SIG-M5 (cell line): ENCODE data around the gene PRPH2.
"Not testable (repeated sequence)": the region's sequence is repeated elsewhere in the genome, so short reads cannot be mapped to it uniquely, and the experiment has no call there.

ENCODE experiments used
- DNase-seq: peaks from one replicate; lab custom pipeline; 2025; lab: John Stamatoyannopoulos, UW

Gene PRPH2

DNA sequence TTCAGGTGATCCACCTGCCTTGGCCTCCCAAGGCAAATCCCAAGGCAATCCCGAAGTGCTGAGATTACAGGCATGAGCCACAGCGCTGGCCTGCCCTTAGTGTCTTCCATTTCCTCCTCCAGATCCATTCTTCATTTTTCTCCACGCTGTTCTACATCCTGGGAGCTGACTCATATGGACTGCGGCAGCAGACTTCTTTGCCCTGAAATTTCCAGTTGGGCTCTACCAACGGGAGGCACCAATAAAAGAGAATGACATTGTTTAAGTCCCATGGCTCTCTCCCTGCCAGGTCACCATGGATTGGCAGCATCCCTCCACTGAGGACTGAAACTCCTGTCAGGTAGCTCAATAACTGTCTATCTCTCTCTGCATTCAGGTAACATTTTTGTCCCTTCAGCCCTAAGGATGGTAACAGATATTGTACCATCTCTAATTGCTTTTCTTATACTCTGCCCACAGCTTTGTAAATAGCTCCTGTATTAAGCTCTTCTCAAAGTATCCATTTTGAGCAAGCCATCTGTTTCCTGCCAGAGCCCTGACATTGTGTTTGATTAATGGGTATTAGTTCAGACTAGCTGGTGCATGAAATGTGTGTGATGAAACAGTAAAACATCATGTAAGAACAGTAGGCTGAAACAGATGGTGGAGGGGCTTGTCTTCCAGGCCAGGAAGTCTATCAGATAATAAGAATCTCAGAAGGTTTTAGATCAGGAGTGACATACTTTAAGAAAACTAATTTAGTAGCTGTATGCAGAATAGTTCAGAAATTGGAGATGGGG, 19.9 kb upstream of the PRPH2 start:
- DNase-seq = no peak

GRCh38 chr6:42740725-42741124, 18.3 kb upstream of the PRPH2 start:
- DNase-seq = no peak

GRCh38 chr6:42735976-42736375, 13.6 kb upstream of the PRPH2 start:
- DNase-seq = no peak

DNA sequence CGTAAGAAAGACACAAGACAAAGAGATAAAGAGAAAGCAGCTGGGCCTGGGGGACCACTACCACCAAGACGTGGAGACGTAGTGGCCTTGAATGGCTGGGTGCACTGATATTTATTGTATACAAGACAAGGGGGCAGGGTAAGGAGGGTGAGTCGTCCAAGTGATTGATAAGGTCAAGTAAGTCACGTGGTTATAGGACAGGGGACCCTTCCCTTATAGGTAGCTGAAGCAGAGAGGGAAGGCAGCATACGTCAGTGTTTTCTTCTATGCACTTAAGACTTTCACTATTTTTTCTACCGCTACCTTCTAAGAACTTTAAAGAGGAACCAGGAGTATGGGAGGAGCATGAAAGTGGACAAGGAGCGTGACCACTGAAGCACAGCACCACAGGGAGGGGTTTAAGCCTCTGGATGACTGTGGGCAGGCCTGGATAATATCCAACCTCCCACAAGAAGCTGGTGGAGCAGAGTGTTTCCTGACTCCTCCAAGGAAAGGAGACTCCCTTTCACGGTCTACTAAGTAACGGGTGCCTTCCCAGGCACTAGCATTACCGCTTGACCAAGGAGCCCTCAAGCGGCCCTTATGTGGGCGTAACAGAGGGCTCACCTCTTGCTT, 11.6 kb upstream of the PRPH2 start:
- DNase-seq = not testable (repeated sequence)

DNA sequence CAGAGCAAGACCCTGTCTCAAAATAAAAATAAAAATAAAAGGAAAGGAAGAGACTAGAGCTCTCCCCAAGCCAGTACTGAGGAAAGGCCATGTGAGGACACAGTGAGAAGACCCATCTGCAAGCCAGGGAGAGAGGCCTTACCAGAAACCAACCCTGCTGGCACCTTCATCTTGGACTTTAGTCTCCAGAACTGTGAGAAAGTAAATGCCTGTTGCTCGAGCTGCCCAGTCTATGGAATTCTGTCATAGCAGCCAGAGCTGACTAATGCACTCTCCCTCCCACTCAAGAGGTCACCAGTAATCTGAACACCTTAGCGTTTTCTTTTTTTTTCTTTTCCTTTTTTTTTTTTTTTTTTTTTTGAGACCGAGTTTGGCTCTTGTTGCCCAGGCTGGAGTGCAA, 7.3 kb upstream of the PRPH2 start:
- DNase-seq = no peak

DNA sequence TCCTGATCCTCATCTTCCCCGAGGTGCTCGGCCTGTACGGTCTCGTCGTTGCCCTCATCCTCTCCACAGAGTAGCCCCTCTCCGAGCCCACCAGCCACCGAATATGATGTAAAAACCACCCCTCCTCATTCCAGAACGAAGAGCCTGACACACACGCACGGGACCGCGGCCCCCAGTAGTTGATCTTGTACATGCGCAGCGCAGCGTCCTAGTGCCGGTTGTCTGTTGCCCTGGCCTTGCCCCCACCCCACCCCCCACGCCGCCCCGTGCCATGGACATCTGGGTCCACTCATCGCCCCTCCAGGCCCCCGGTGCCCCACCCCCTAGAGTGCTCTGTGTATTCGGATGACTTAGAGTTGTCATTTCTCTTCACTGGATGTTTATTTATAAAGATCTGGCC, 5.2 kb upstream of the PRPH2 start:
- DNase-seq = no peak

- DNase-seq = no peak
Observed at GRCh38 chr6:42727087-42727611, 4.8 kb upstream of the PRPH2 start.

- peak; percentile 71 for DNase-seq
Observed at GRCh38 chr6:42726485-42727086, 4.2 kb upstream of the PRPH2 start.

DNA sequence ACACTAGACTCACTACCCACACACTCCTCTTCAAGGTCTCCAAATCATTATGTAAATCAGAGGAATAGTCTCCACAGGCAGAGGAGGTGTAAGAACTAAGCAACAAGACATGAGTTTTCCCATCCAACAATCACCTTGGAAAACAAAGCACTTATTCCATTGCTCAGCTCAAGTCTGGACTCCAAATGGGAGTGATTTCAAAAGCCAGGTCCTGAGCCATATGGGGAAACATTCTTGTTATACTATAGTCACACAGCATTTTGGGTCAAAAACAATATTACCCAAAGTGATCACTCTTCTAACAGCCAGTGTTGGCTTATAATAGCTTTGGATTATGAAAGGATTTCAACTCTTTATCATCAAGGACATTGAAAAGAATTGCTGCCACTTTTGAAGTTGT, 3.6 kb upstream of the PRPH2 start:
- no peak for DNase-seq

- DNase-seq = no peak
Observed at GRCh38 chr6:42724825-42725224, 2.4 kb upstream of the PRPH2 start.

DNA sequence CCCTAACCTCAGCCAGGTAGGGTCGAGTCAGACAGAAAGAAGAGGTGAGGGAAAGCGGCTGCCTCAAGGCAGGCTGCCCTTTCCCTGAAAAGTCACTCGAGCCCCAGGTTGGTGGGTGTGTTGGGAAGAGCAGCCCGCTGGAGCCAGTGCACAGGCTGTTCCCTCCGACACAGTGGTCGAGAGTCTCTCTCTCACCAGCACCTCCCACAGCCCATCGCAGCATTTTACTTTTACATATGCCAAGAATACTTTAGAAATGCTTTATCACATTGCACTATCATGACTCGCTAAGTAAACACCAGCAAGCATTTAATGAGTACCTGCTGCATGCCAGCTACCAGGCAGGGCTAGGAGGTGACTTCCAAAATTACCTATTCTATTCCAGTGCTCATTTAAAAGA, 1.7 kb downstream of the PRPH2 start:
- no peak for DNase-seq

DNA sequence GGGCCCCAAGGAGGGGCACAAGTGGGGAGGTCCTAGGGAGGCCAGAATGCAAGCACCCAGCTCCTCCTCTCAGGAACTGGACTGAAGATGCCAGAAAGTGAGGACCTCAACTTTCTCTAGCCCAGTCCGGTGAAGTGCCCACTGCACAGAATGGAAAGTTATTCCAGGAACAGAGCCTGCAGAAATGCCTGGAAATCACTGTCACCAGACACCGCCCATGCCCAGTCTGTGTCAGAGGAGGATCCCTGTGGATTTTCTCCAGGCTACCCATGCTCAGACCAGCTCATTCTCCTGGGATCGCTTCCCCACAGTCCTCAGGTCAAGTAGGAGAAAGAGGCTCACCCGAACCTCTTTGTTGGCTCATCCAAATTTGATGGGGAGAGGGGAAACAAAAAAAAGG, 6.5 kb downstream of the PRPH2 start:
- no peak for DNase-seq

GRCh38 chr6:42714098-42714761, 8.2 kb downstream of the PRPH2 start:
- no peak for DNase-seq

DNA sequence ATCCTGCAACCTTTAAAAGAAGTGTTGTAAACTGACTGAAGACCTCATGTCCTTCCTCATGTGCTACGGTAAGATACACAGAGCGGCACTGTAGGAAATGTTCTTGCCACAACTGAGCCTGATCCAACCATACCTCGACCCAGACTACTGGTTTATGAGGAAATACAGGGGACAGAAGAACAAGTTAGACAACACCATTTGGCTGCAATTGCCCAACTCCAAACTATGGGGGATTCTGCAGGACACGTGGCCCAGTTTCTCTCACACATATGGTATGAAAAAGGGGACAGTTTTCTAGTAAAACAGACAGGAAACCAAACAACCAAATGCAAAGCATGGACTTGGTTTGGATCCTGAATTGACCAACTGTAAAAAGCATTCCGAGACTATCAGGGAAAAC, 10.5 kb downstream of the PRPH2 start:
- DNase-seq = no peak

DNA sequence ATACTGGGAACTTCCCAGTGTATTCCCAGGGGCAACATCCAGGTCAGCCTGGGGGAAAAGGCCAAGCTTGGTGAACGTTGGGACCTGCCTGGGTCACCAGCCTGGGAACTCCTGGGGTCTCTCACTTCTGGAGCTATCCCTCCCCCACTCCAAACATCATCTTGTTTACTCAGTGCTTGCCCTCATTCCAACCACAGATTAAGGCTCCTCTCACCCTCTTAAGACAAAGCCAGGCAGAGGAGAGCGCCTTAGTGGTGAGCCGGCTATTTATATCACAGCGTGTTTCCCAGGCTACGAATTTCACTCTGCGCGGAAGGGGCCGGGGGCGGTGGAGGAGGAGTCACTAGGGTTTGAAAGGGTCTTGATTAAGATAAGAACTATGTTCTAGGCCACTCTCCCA, 12.1 kb downstream of the PRPH2 start:
- DNase-seq = no peak

- no peak for DNase-seq
Observed at GRCh38 chr6:42709871-42710270, 12.5 kb downstream of the PRPH2 start.

GRCh38 chr6:42708096-42708495, 14.3 kb downstream of the PRPH2 start:
- DNase-seq = no peak

DNA sequence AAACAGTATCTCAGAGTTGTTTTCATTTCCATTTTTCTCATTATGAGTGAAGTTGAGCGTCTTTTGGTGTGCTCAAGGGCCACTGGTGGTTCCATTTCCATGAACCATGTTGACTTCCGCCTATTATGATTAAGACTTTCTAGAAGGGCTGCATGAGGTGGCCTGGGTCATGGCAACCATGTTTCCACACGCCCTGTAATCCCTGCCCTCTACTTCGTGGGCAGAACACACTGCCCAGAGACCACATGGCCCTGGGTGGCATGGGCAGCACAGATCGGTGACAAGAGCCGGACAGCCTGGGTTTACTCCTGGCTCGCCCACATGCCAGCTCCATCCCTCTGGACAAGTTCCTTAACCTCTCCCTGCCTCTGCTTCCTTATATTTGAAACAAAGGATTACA, 14.8 kb downstream of the PRPH2 start:
- DNase-seq = no peak

DNA sequence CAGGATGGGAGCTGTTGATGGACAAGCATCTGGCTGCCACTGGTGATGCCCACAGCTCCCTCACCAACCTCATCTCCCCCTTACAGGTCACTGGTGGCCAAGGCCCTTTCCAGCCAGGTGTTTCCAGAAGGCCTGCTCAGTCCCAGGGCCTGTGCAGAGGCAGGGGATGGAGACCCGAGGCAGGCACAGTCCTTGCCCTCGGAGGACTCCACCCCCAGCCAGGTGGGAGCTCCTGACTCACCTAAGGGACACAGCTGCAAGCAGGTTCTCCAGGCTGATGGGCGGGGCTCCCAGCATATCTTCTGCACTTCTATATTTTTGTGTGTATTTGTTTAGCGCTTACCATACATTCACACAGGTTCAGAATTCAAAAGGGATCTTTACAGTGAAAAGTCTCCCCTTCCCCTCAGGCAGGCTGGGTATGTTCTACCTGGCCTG, 17.4 kb downstream of the PRPH2 start:
- DNase-seq = no peak

DNA sequence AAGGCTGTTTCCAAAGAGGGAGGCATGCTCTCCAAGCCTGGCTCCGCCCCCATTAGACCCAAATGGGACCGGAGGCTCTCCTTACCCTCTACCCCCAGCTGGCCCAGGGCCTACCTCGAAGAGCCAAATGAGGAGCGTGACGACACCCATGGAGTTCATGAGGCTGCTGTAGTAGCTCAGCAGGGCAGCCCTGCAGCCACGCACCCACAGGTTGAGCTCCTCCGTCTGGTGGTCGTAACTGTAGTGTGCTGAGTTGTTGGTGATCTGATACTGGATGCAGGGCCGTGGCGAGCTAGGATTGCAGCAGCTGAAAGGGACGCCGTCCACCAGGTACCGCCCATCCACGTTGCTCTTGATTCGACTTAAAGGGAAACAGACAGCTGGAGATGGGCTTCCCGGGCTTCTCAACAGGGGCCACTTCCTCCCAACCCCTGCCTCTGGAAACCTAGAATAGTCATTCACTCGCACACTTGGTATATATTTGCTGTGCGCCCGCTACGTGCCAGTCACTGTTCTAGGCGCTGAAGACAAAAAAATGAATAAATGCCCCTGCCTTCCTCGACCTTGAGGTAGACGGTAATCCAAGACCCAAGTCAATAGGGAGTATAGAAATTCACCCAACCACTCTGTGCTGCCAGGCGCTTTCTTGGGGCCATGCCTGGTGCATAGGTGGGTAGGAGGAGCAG, 18.0 kb downstream of the PRPH2 start:
- DNase-seq = no peak

DNA sequence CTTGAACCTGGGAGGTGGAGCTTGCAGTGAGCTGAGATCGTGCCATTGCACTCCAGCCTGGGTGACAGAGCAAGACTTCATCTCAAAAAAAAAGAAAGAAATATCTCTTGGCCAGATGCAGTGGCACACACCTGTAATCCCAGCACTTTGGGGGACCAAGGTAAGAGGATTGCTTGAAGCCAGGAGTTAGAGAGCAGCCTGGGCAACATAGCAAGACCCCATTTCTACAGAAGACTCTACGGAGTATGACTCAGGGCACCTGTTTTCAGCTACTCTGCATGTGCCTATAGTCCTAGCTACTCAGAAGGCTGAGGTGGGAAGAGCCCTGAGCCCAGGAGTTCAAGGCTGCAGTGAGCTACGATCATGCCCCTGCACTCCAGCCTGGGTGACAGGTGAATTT, 19.6 kb downstream of the PRPH2 start:
- DNase-seq = not testable (repeated sequence)

GRCh38 chr6:42702200-42702599, 20.2 kb downstream of the PRPH2 start:
- no peak for DNase-seq
